Smooth muscle cell (in vitro differentiated cells): ENCODE data around the gene ANKRD44. TPM values are rescaled to one million over a fixed set of nuclear protein-coding genes. Genes with fewer than 3 reads are reported as not detected.
"Not testable (repeated sequence)": the region's sequence is repeated elsewhere in the genome, so short reads cannot be mapped to it uniquely, and the experiment has no call there.

Experiments used
- DNase-seq: peaks from one replicate; lab custom pipeline; 2025; ENCODE audit not compliant: unreplicated experiment; lab: John Stamatoyannopoulos, UW
- H2AFZ ChIP-seq: fragments of 200-600 bp; sonication (generic); 2 replicates; pipeline ENCODE4 v1.6.0; 2016; ENCODE audit warnings: antibody characterized with exemption, low read depth, mild to moderate bottlenecking
- H3F3A ChIP-seq: fragments of 200-600 bp; sonication (generic); 2 replicates; pipeline ENCODE4 v1.6.0; 2017; ENCODE audit warnings: antibody characterized with exemption, low read depth
- H3K27ac ChIP-seq: fragments of 200-600 bp; sonication (generic); 2 replicates; pipeline ENCODE4 v1.5.1; 2016; ENCODE audit warnings: low read depth, mild to moderate bottlenecking
- H3K27me3 ChIP-seq: fragments of 200-600 bp; sonication (generic); 2 replicates; pipeline ENCODE4 v1.6.1; 2016; ENCODE audit warnings: low read depth, mild to moderate bottlenecking
- H3K36me3 ChIP-seq: fragments of 200-600 bp; sonication (generic); 2 replicates; pipeline ENCODE4 v1.5.1; 2016; ENCODE audit warnings: low read depth
- H3K4me1 ChIP-seq: fragments of 200-600 bp; sonication (generic); 2 replicates; pipeline ENCODE4 v1.5.1; 2016; ENCODE audit warnings: low read depth
- H3K4me2 ChIP-seq: fragments of 200-600 bp; sonication (generic); 2 replicates; pipeline ENCODE4 v1.6.0; 2016; ENCODE audit warnings: mild to moderate bottlenecking
- H3K4me3 ChIP-seq: fragments of 200-600 bp; sonication (generic); 2 replicates; pipeline ENCODE4 v1.5.1; 2016; ENCODE audit warnings: mild to moderate bottlenecking
- H3K79me2 ChIP-seq: fragments of 200-600 bp; sonication (generic); 2 replicates; pipeline ENCODE4 v1.6.0; 2016; ENCODE audit warnings: low read depth, mild to moderate bottlenecking
- H3K9ac ChIP-seq: fragments of 200-600 bp; sonication (generic); 2 replicates; pipeline ENCODE4 v1.6.0; 2016; ENCODE audit warnings: low read depth
- H3K9me3 ChIP-seq: fragments of 200-600 bp; sonication (generic); replicated peaks from 2 replicates; pipeline ENCODE4 v1.5.1; 2016; ENCODE audit warnings: low read depth
- H4K20me1 ChIP-seq: fragments of 200-600 bp; sonication (generic); 2 replicates; pipeline ENCODE4 v1.6.0; 2016; ENCODE audit warnings: low read depth
- CTCF ChIP-seq: fragments of 200-600 bp; sonication (generic); IDR thresholded peaks from 2 replicates; pipeline ENCODE4 v1.5.1; 2017; ENCODE audit warnings: borderline replicate concordance, mild to moderate bottlenecking, antibody characterized with exemption; ENCODE audit not compliant: insufficient read depth, poor library complexity, severe bottlenecking
- WGBS: methylation state at CpG from one replicate; pipeline ENCODE4 v1.1.7; 2016; ENCODE audit warnings: low lambda C conversion rate; 5-methylcytosine and 5-hydroxymethylcytosine counted together
- polyA plus RNA-seq: library from polyadenylated mRNA; unstranded; fragments of >200 nt; fragmentation: Nextera tagmentation; extraction: Ambion mirVana; gene quantifications from 2 replicates; pipeline ENCODE4 v1.2.1, GENCODE V29; 2016
- total RNA-seq: library from RNA; depleted of rRNA; stranded (reverse); fragments of >200 nt; gene quantifications from 2 replicates; pipeline ENCODE4 v1.2.3, GENCODE V29; 2014

Gene ANKRD44
- total and polyA plus RNA-seq, 2 experiments from 2014 or later = 3.6 to 5.5 TPM

GRCh38 chr2:197242719-197243118 is 67.9 kb downstream of the ANKRD44 start:
- WGBS = 85% methylated on average over 2 of the region's 2 CpGs
- Histone ChIP-seq H2AFZ (no peak overlapping the region), H3K4me3 (no peak overlapping the region), H3K27me3 (no peaks in the 10 kb centered on the region), H3K79me2 (no peaks in the 10 kb centered on the region), H3K36me3 (no peaks in the 10 kb centered on the region), H4K20me1 (no peaks in the 10 kb centered on the region), H3K9ac (no peak overlapping the region), H3K9me3 (no peaks in the 10 kb centered on the region), H3F3A (no peaks in the 10 kb centered on the region), H3K27ac (no peak overlapping the region), H3K4me1 (no peaks in the 10 kb centered on the region), H3K4me2 (no peak overlapping the region)
- no peak for DNase-seq
- TF ChIP-seq CTCF = no peak

GRCh38 chr2:197241596-197241995 is 69.0 kb downstream of the ANKRD44 start:
- H4K20me1 ChIP-seq = no peaks in the 10 kb centered on the region
- H2AFZ ChIP-seq = no peak overlapping the region
- H3K27ac ChIP-seq = no peak overlapping the region

GRCh38 chr2:197241153-197241552 is 69.4 kb downstream of the ANKRD44 start:
- Histone ChIP-seq H3K36me3 (no peaks in the 10 kb centered on the region), H3K9ac (no peak overlapping the region), H2AFZ (no peak overlapping the region), H3K27me3 (no peaks in the 10 kb centered on the region), H3K4me2 (no peak overlapping the region), H3K9me3 (no peaks in the 10 kb centered on the region), H3K4me3 (no peak overlapping the region), H3F3A (no peaks in the 10 kb centered on the region), H4K20me1 (no peaks in the 10 kb centered on the region), H3K27ac (no peak overlapping the region), H3K79me2 (no peaks in the 10 kb centered on the region), H3K4me1 (no peaks in the 10 kb centered on the region)
- no peak for TF ChIP-seq CTCF
- DNase-seq = no peak
- 92% methylated on average over 1 of the region's 1 CpG for WGBS

More at GRCh38 chr2:197241596-197241995, 69.0 kb downstream of the ANKRD44 start:
- H3K36me3 ChIP-seq = no peaks in the 10 kb centered on the region
- no peak for DNase-seq
- H3K4me3 ChIP-seq = no peak overlapping the region
- no peaks in the 10 kb centered on the region for H3K79me2 ChIP-seq
- no peak overlapping the region for H3K4me2 ChIP-seq
- H3K27me3 ChIP-seq = no peaks in the 10 kb centered on the region
- no peaks in the 10 kb centered on the region for H3K9me3 ChIP-seq
- H3K4me1 ChIP-seq = no peaks in the 10 kb centered on the region
- TF ChIP-seq CTCF = no peak
- no peaks in the 10 kb centered on the region for H3F3A ChIP-seq
- H3K9ac ChIP-seq = no peak overlapping the region

- 72% methylated on average over 1 of the region's 1 CpG for WGBS
- no peaks in the 10 kb centered on the region for H3F3A ChIP-seq
- no peak overlapping the region for H3K4me3 ChIP-seq
- no peak for DNase-seq
- no peak overlapping the region for H3K9ac ChIP-seq
- no peaks in the 10 kb centered on the region for H3K9me3 ChIP-seq
- H3K27me3 ChIP-seq = no peaks in the 10 kb centered on the region
- H3K36me3 ChIP-seq = no peaks in the 10 kb centered on the region
- no peak for TF ChIP-seq CTCF
- no peak overlapping the region for H3K27ac ChIP-seq
- no peaks in the 10 kb centered on the region for H3K79me2 ChIP-seq
- no peaks in the 10 kb centered on the region for H4K20me1 ChIP-seq
- H2AFZ ChIP-seq = no peak overlapping the region
- no peaks in the 10 kb centered on the region for H3K4me1 ChIP-seq
- no peak overlapping the region for H3K4me2 ChIP-seq
These were observed 70.0 kb downstream of the ANKRD44 start for GRCh38 chr2:197240421-197241041.

- H3K36me3 ChIP-seq, H2AFZ ChIP-seq, H3K9me3 ChIP-seq, H3K79me2 ChIP-seq, H3K27ac ChIP-seq, H3K4me3 ChIP-seq, H4K20me1 ChIP-seq, H3K4me1 ChIP-seq, H3F3A ChIP-seq, H3K4me2 ChIP-seq, H3K27me3 ChIP-seq, H3K9ac ChIP-seq, DNase-seq: not testable (repeated sequence)
- 87% methylated on average over 7 of the region's 7 CpGs for WGBS
These were observed 70.6 kb downstream of the ANKRD44 start for GRCh38 chr2:197240018-197240417.
